Measurements from ENCODE around the gene OR5H2. TPM values are rescaled to one million over a fixed set of nuclear protein-coding genes. Genes with fewer than 3 reads are reported as not detected.

Gene OR5H2
- total and polyA plus RNA-seq, 2 donors (not counting 1 experiment from before 2014, with no cell fraction given), result not detected

- Histone ChIP-seq H3K36me3 (replicated peaks in 1 of 2; ENCODE audit: control extremely low read depth in 1 of 2, control insufficient read depth in 1 of 2, extremely low read depth in 1 of 2, insufficient read depth in 2 of 2, low read length in 1 of 2) (no peaks in the 10 kb centered on the region), H3K9me3 (ENCODE audit: control extremely low read depth in 1 of 3, control insufficient read depth in 2 of 3, insufficient read depth in 1 of 3, low read length in 2 of 3) (peaks cover 0 to 5% (median 0%) of the 10 kb centered on the region in 3 donors), H3K4me1 (ENCODE audit: control insufficient read depth in 2 of 2, insufficient read depth in 2 of 2, low read length in 2 of 2) (no peaks in the 10 kb centered on the region), H3K4me3 (ENCODE audit: control extremely low read depth in 1 of 5, extremely low read depth in 1 of 5, insufficient read depth in 1 of 5, low read depth in 2 of 5, low read length in 4 of 5) (no peak overlapping the region), H3K4me2 (replicated peaks; ENCODE audit: low read depth, low read length, poor library complexity, severe bottlenecking) (no peak overlapping the region), H2AFZ (ENCODE audit: insufficient read depth, low read depth, low read length, poor library complexity, severe bottlenecking) (no peak overlapping the region), H3K9ac (ENCODE audit: low read length) (no peak overlapping the region), H3K27me3 (replicated peaks in 1 of 4; ENCODE audit: control extremely low read depth in 1 of 4, control insufficient read depth in 3 of 4, insufficient read depth in 4 of 4, low read length in 3 of 4) (peaks cover 0 to 4% (median 0%) of the 10 kb centered on the region in 4 experiments), H3K79me2 (ENCODE audit: control insufficient read depth, insufficient read depth, low read length) (no peaks in the 10 kb centered on the region), H4K20me1 (ENCODE audit: control insufficient read depth, insufficient read depth, low read length, poor library complexity, severe bottlenecking) (no peaks in the 10 kb centered on the region), H3K27ac (ENCODE audit: low read length in 2 of 2) (no peak overlapping the region)
- DNase-seq (no peak), ATAC-seq (ENCODE audit: low read depth) (no peak)
- no peak overlapping the region for H3K4me3 Mint-ChIP-seq
- intact Hi-C loops (cut with micrococcal nuclease), result no loop called here
- no peaks in the 10 kb centered on the region for H3K4me1 Mint-ChIP-seq
- H3K9me3 Mint-ChIP-seq (ENCODE audit: insufficient read depth), result peaks cover 2% of the 10 kb centered on the region
- no peaks in the 10 kb centered on the region for H3K27me3 Mint-ChIP-seq
- H3K27ac Mint-ChIP-seq, result no peak overlapping the region
- ChIA-PET POLR2A (no interaction called here), CTCF (no interaction called here)
- WGBS (ENCODE audit: insufficient coverage), result no CpG with 5 or more reads among the region's 1 CpG
- TF ChIP-seq EZH2 (IDR thresholded peaks at IDR 0.05; ENCODE audit: borderline replicate concordance, insufficient read depth, low read depth, low read length, poor library complexity, severe bottlenecking) (no peak), CTCF (IDR thresholded peaks at IDR 0.05) (no peak)
Measured at GRCh38 chr3:98290916-98291315, 8.6 kb downstream of the OR5H2 start.

- ATAC-seq (ENCODE audit: low read depth), result no peak
- CTCF ChIA-PET, result no interaction called here
Measured at GRCh38 chr3:98291332-98291957, 9.1 kb downstream of the OR5H2 start.

More at GRCh38 chr3:98291332-98291957, 9.1 kb downstream of the OR5H2 start:
- H3K27ac ChIP-seq (ENCODE audit: low read length in 2 of 2), result no peak overlapping the region
- H3K4me1 Mint-ChIP-seq, result no peaks in the 10 kb centered on the region
- no peaks in the 10 kb centered on the region for H3K79me2 ChIP-seq (ENCODE audit: control insufficient read depth, insufficient read depth, low read length)
- DNase-seq, result no peak
- no peaks in the 10 kb centered on the region for H3K36me3 ChIP-seq (replicated peaks in 1 of 2; ENCODE audit: control extremely low read depth in 1 of 2, control insufficient read depth in 1 of 2, extremely low read depth in 1 of 2, insufficient read depth in 2 of 2, low read length in 1 of 2)
- no peak overlapping the region for H3K4me3 ChIP-seq (ENCODE audit: control extremely low read depth in 1 of 5, extremely low read depth in 1 of 5, insufficient read depth in 1 of 5, low read depth in 2 of 5, low read length in 4 of 5)
- peaks cover 2% of the 10 kb centered on the region for H3K9me3 Mint-ChIP-seq (ENCODE audit: insufficient read depth)
- H3K27me3 Mint-ChIP-seq, result no peaks in the 10 kb centered on the region
- no peak overlapping the region for H3K9ac ChIP-seq (ENCODE audit: low read length)
- peaks cover 0 to 4% (median 0%) of the 10 kb centered on the region in 4 experiments for H3K27me3 ChIP-seq (replicated peaks in 1 of 4; ENCODE audit: control extremely low read depth in 1 of 4, control insufficient read depth in 3 of 4, insufficient read depth in 4 of 4, low read length in 3 of 4)
- POLR2A ChIA-PET, result no interaction called here
- no peak overlapping the region for H3K27ac Mint-ChIP-seq
- no peak overlapping the region for H2AFZ ChIP-seq (ENCODE audit: insufficient read depth, low read depth, low read length, poor library complexity, severe bottlenecking)
- H3K9me3 ChIP-seq (ENCODE audit: control extremely low read depth in 1 of 3, control insufficient read depth in 2 of 3, insufficient read depth in 1 of 3, low read length in 2 of 3), result peaks cover 0 to 5% (median 0%) of the 10 kb centered on the region in 3 donors
- H4K20me1 ChIP-seq (ENCODE audit: control insufficient read depth, insufficient read depth, low read length, poor library complexity, severe bottlenecking), result no peaks in the 10 kb centered on the region
- no peak for TF ChIP-seq CTCF (IDR thresholded peaks at IDR 0.05)
- no peak for TF ChIP-seq EZH2 (IDR thresholded peaks at IDR 0.05; ENCODE audit: borderline replicate concordance, insufficient read depth, low read depth, low read length, poor library complexity, severe bottlenecking)
- 87% methylated on average over 10 of the region's 10 CpGs for WGBS (ENCODE audit: insufficient coverage)
- no peaks in the 10 kb centered on the region for H3K4me1 ChIP-seq (ENCODE audit: control insufficient read depth in 2 of 2, insufficient read depth in 2 of 2, low read length in 2 of 2)
- no peak overlapping the region for H3K4me3 Mint-ChIP-seq
- H3K4me2 ChIP-seq (replicated peaks; ENCODE audit: low read depth, low read length, poor library complexity, severe bottlenecking), result no peak overlapping the region
- intact Hi-C loops (cut with micrococcal nuclease), result no loop called here
